CD14-positive monocyte (primary cell): ENCODE results near the gene ALDOC. TPM values are rescaled to one million over a fixed set of nuclear protein-coding genes. Genes with fewer than 3 reads are reported as not detected.

Experiments used
- DNase-seq, 3 donors: peaks; one replicate each; pipeline ENCODE4 v3.0.0-alpha.2; 2011 to 2022
- H2AFZ ChIP-seq: 2 replicates; pipeline ENCODE4 v1.6.0; 2012; ENCODE audit warnings: mild to moderate bottlenecking, low read depth, low read length, inconsistent platforms; ENCODE audit not compliant: insufficient read depth, poor library complexity, severe bottlenecking
- H3K27ac ChIP-seq, 2 donors: 1 replicate in 1 of 2; 2 replicates in 1 of 2; pipeline ENCODE4 v1.5.1; 2012 to 2013; ENCODE audit warnings: low read length in 2 of 2, control low read depth in 1 of 2, inconsistent platforms in 1 of 2, low read depth in 1 of 2, mild to moderate bottlenecking in 1 of 2
- H3K27me3 ChIP-seq, 2 donors: one replicate each; pipeline versions ENCODE4 v1.6.0 to v1.6.1; 2011 to 2013; ENCODE audit warnings: low read length in 2 of 2; ENCODE audit not compliant: control insufficient read depth in 2 of 2, insufficient read depth in 2 of 2
- H3K36me3 ChIP-seq, 2 donors: replicated peaks in 1 of 2; 1 replicate in 1 of 2; 2 replicates in 1 of 2; pipeline versions ENCODE4 v1.5.1 to v1.6.1; 2012 to 2013; ENCODE audit warnings: low read length in 2 of 2, control low read depth in 1 of 2, inconsistent platforms in 1 of 2, mild to moderate bottlenecking in 1 of 2; ENCODE audit not compliant: insufficient read depth in 2 of 2, control insufficient read depth in 1 of 2
- H3K4me1 ChIP-seq, 2 donors: 1 replicate in 1 of 2; 2 replicates in 1 of 2; pipeline versions ENCODE4 v1.5.1 to v1.6.1; 2012 to 2013; ENCODE audit warnings: low read length in 2 of 2, control low read depth in 1 of 2, inconsistent platforms in 1 of 2, mild to moderate bottlenecking in 1 of 2, moderate library complexity in 1 of 2; ENCODE audit not compliant: insufficient read depth in 2 of 2, control insufficient read depth in 1 of 2
- H3K4me2 ChIP-seq: replicated peaks from 2 replicates; pipeline ENCODE3; 2012; ENCODE audit warnings: low read length, moderate library complexity, mild to moderate bottlenecking; ENCODE audit not compliant: poor library complexity, severe bottlenecking; ENCODE audit errors: extremely low read depth
- H3K4me3 ChIP-seq, 3 experiments: fragments of 200-600 bp in 1 of 3; sonication (generic) in 1 of 3; replicated peaks in 1 of 3; 1 replicate in 2 of 3; 2 replicates in 1 of 3; pipeline ENCODE4 v1.5.1; 2011 to 2013; ENCODE audit warnings: low read length in 3 of 3, mild to moderate bottlenecking in 3 of 3, control low read depth in 2 of 3, low read depth in 2 of 3, inconsistent platforms in 1 of 3, moderate library complexity in 1 of 3
- H3K79me2 ChIP-seq: 2 replicates; pipeline ENCODE4 v1.6.0; 2012; ENCODE audit warnings: mild to moderate bottlenecking, control low read depth, inconsistent platforms, low read length, moderate library complexity; ENCODE audit not compliant: insufficient read depth
- H3K9ac ChIP-seq: 2 replicates; pipeline ENCODE4 v1.6.0; 2017; ENCODE audit warnings: low read length, mild to moderate bottlenecking; ENCODE audit not compliant: insufficient read depth, poor library complexity, severe bottlenecking
- H3K9me3 ChIP-seq, 2 donors: replicated peaks in 1 of 2; 1 replicate in 1 of 2; 2 replicates in 1 of 2; pipeline versions ENCODE4 v1.5.1 to v1.6.1; 2012 to 2013; ENCODE audit warnings: low read length in 2 of 2, control low read depth in 1 of 2; ENCODE audit not compliant: control insufficient read depth in 1 of 2, insufficient read depth in 1 of 2
- H4K20me1 ChIP-seq: 2 replicates; pipeline ENCODE4 v1.6.0; 2012; ENCODE audit warnings: mild to moderate bottlenecking, low read length, control low read depth, moderate library complexity; ENCODE audit not compliant: insufficient read depth
- H3K27ac Mint-ChIP-seq, 7 donors: one replicate each; pipeline ENCODE4 v1.8.0; 2020; ENCODE audit warnings: mild to moderate bottlenecking in 7 of 7, mixed read lengths in 7 of 7, moderate library complexity in 6 of 7, inconsistent platforms in 2 of 7
- H3K27me3 Mint-ChIP-seq, 3 donors: one replicate each; pipeline ENCODE4 v1.8.0; 2021 to 2022; ENCODE audit warnings: low read depth in 3 of 3, mild to moderate bottlenecking in 3 of 3, mixed read lengths in 3 of 3, moderate library complexity in 3 of 3, inconsistent platforms in 1 of 3
- H3K36me3 Mint-ChIP-seq, 2 donors: one replicate each; pipeline ENCODE4 v1.8.0; 2020; ENCODE audit warnings: mixed read lengths in 2 of 2, inconsistent platforms in 1 of 2, mild to moderate bottlenecking in 1 of 2
- H3K4me1 Mint-ChIP-seq: one replicate; pipeline ENCODE4 v1.8.0; 2020; ENCODE audit warnings: mild to moderate bottlenecking, mixed read lengths
- H3K4me3 Mint-ChIP-seq, 2 donors: one replicate each; pipeline ENCODE4 v1.8.0; 2020; ENCODE audit warnings: mild to moderate bottlenecking in 2 of 2, mixed read lengths in 2 of 2, moderate library complexity in 1 of 2
- H3K9me3 Mint-ChIP-seq, 7 donors: one replicate each; pipeline ENCODE4 v1.8.0; 2020 to 2022; ENCODE audit warnings: mixed read lengths in 7 of 7, mild to moderate bottlenecking in 6 of 7, moderate library complexity in 6 of 7, inconsistent platforms in 2 of 7
- WGBS: methylation state at CpG from one replicate; pipeline ENCODE4 v1.1.5; 2013; ENCODE audit warnings: missing lambda C conversion rate; ENCODE audit not compliant: insufficient coverage; 5-methylcytosine and 5-hydroxymethylcytosine counted together
- intact Hi-C, 2 donors: fragments of 100-400 bp; cut with micrococcal nuclease; formaldehyde crosslinking; loops; one replicate each; pipeline versions ENCODE4 v1.15.0 to v1.15.1; 2023
- polyA plus RNA-seq, 3 donors: library from polyadenylated mRNA; depleted of rRNA in 1 of 3; unstranded in 2 of 3; stranded (reverse) in 1 of 3; fragments of 300-500 nt in 2 of 3; fragments of >200 nt in 1 of 3; fragmentation: Illumina TruSeq in 2 of 3; gene quantifications; 1 replicate in 2 of 3; 2 replicates in 1 of 3; pipeline ENCODE4 v1.2.3, GENCODE V29; 2012 to 2021
- TF ChIP-seq, protein P1 (sequence below): fragments of 200-600 bp; IDR thresholded peaks from one replicate; pipeline ENCODE4 v1.8.0; 2022; ENCODE audit warnings: antibody characterized with exemption, mild to moderate bottlenecking

ALDOC gene
- polyA plus RNA-seq, 3 donors: 7.1 to 10.6 (median 9.8) TPM

DNA sequence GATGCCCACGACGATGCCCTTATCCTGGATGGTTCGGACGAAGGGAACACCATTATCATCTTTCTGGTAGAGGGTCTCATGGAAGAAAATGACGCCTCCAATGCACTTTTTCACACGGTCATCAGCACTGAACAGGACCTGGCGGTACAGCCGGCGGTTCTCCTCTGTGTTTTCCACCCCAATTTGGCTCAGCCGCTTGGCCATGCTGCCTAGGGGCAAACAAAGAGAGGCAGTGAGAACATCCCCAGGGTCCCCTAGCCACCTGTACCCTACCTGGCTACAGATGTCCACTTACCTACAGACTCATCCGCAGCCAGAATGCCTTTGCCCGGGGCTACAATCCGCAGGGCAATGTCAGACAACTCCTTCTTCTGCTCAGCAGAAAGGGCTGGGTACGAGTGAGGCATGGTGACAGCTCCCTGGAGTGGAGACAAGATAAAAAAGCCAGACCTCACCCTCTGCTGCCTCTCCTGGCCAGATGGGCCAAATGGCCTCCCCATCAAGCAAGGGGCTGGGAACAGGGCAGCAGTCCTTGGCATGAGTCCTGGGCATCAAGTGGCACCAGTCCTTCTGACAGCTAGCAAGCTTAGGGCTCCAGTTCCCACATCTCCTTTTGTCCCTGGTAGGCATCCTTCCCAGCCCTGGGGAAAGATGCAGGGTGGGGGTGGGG, 1.4 kb downstream of the ALDOC start:
- peaks cover 16 to 34% of the 10 kb centered on the region in 2 donors for H3K36me3 Mint-ChIP-seq
- intact Hi-C loops: loop anchor here in 1 of 2 donors (10.0 kb wide), 1 partner anchor 240 kb away; the partner anchor contains the start of genes IFT20 and TNFAIP1
- Histone ChIP-seq H4K20me1 (no peaks in the 10 kb centered on the region), H3K79me2 (peaks cover 10% of the 10 kb centered on the region), H2AFZ (no peak overlapping the region), H3K4me2 (no peak overlapping the region), H3K36me3 (peaks cover 13 to 26% of the 10 kb centered on the region in 2 donors), H3K9me3 (no peaks in the 10 kb centered on the region), H3K9ac (no peak overlapping the region), H3K27me3 (no peaks in the 10 kb centered on the region), H3K27ac (no peak overlapping the region), H3K4me3 (no peak overlapping the region), H3K4me1 (peaks cover 17 to 20% of the 10 kb centered on the region in 2 donors)
- DNase-seq: no peak
- no peak overlapping the region for H3K4me3 Mint-ChIP-seq
- H3K27me3 Mint-ChIP-seq: peaks cover 2 to 4% (median 3%) of the 10 kb centered on the region in 3 donors
- H3K9me3 Mint-ChIP-seq: no peaks in the 10 kb centered on the region
- H3K4me1 Mint-ChIP-seq: peaks cover 27% of the 10 kb centered on the region
- H3K27ac Mint-ChIP-seq: no peak overlapping the region
- TF ChIP-seq, protein P1, sequence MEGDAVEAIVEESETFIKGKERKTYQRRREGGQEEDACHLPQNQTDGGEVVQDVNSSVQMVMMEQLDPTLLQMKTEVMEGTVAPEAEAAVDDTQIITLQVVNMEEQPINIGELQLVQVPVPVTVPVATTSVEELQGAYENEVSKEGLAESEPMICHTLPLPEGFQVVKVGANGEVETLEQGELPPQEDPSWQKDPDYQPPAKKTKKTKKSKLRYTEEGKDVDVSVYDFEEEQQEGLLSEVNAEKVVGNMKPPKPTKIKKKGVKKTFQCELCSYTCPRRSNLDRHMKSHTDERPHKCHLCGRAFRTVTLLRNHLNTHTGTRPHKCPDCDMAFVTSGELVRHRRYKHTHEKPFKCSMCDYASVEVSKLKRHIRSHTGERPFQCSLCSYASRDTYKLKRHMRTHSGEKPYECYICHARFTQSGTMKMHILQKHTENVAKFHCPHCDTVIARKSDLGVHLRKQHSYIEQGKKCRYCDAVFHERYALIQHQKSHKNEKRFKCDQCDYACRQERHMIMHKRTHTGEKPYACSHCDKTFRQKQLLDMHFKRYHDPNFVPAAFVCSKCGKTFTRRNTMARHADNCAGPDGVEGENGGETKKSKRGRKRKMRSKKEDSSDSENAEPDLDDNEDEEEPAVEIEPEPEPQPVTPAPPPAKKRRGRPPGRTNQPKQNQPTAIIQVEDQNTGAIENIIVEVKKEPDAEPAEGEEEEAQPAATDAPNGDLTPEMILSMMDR: no peak
- 98% methylated on average over 11 of the region's 14 CpGs for WGBS

DNA sequence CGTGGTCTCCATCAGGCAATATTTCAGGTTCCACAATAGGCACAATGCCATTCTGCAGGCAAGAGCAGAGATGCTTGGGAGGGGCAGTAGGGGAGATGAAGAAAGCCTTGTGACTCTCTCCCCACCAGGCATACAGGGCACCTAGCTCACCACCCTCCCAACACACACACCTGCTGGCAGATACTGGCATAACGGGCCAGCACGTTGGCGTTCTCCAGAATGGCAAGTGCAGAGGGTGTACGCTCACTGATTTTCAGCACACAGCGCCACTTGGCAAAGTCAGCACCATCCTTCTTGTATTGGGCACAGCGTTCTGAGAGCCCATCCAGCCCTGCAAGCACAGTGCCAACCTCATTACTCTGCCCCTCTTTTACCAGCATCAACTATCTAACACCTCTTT, 2.2 kb downstream of the ALDOC start:
- no peaks in the 10 kb centered on the region for H3K9me3 ChIP-seq
- Mint-ChIP-seq H3K4me3 (no peak overlapping the region), H3K4me1 (peaks cover 34% of the 10 kb centered on the region), H3K9me3 (no peaks in the 10 kb centered on the region), H3K27me3 (peaks cover 2 to 4% (median 3%) of the 10 kb centered on the region in 3 donors), H3K36me3 (peaks cover 9 to 27% of the 10 kb centered on the region in 2 donors), H3K27ac (peak overlapping the region in 1 of 7 donors; percentile 41)
- H3K9ac ChIP-seq: no peak overlapping the region
- intact Hi-C loops: loop anchor here in 1 of 2 donors (10.0 kb wide), 1 partner anchor 240 kb away; the partner anchor contains the start of genes IFT20 and TNFAIP1
- H3K4me2 ChIP-seq: no peak overlapping the region
- no peak for DNase-seq
- peaks cover 10 to 19% of the 10 kb centered on the region in 2 donors for H3K36me3 ChIP-seq
- WGBS: 98% methylated on average over 5 of the region's 7 CpGs
- TF ChIP-seq, protein P1: no peak
- H3K27ac ChIP-seq: no peak overlapping the region
- no peaks in the 10 kb centered on the region for H3K27me3 ChIP-seq
- peaks cover 18% of the 10 kb centered on the region for H3K79me2 ChIP-seq
- peaks cover 20 to 27% of the 10 kb centered on the region in 2 donors for H3K4me1 ChIP-seq
- H3K4me3 ChIP-seq: no peak overlapping the region
- H4K20me1 ChIP-seq: peaks cover 3% of the 10 kb centered on the region
- no peak overlapping the region for H2AFZ ChIP-seq
